ENCODE data around the gene PRND.

Gene PRND

GRCh38 chr20:4684837-4685413 is 36.8 kb upstream of the PRND start:
- Histone ChIP-seq H3K4me2 (ENCODE audit: low read length) (no peak overlapping the region), H4K20me1 (ENCODE audit: insufficient read depth, low read length) (no peaks in the 10 kb centered on the region), H3K9ac (ENCODE audit: low read length) (no peak overlapping the region), H3K9me3 (ENCODE audit: low read length) (no peaks in the 10 kb centered on the region), H3K79me2 (ENCODE audit: insufficient read depth, low read length) (peaks cover 6% of the 10 kb centered on the region), H3K27ac (ENCODE audit: low read depth, low read length, poor library complexity, severe bottlenecking) (no peak overlapping the region), H3K4me3 (ENCODE audit: low read depth, low read length, poor library complexity, severe bottlenecking) (no peak overlapping the region), H3K36me3 (ENCODE audit: insufficient read depth, low read length) (no peaks in the 10 kb centered on the region), H3F3A (ENCODE audit: insufficient read depth, low read length) (no peaks in the 10 kb centered on the region), H3K9me2 (ENCODE audit: low read depth, low read length) (no peaks in the 10 kb centered on the region), H3K27me3 (ENCODE audit: insufficient read depth, low read length) (no peaks in the 10 kb centered on the region), H3K4me1 (ENCODE audit: insufficient read depth, low read length, severe bottlenecking) (peaks cover 32% of the 10 kb centered on the region), H2AFZ (ENCODE audit: low read length) (no peak overlapping the region)
- TF ChIP-seq EZH2 (IDR thresholded peaks at IDR 0.05; ENCODE audit: borderline replicate concordance, low read length) (no peak), CTCF (IDR thresholded peaks at IDR 0.05; ENCODE audit: low read length) (no peak)

- no peak overlapping the region for H3K27ac ChIP-seq (ENCODE audit: low read depth, low read length, poor library complexity, severe bottlenecking)
- TF ChIP-seq EZH2 (IDR thresholded peaks at IDR 0.05; ENCODE audit: borderline replicate concordance, low read length) (no peak), CTCF (IDR thresholded peaks at IDR 0.05; ENCODE audit: low read length) (no peak)
- no peaks in the 10 kb centered on the region for H3K36me3 ChIP-seq (ENCODE audit: insufficient read depth, low read length)
- no peaks in the 10 kb centered on the region for H3K9me3 ChIP-seq (ENCODE audit: low read length)
- H3K9ac ChIP-seq (ENCODE audit: low read length), result peak overlapping the region; percentile 90
- no peaks in the 10 kb centered on the region for H4K20me1 ChIP-seq (ENCODE audit: insufficient read depth, low read length)
- H3K4me1 ChIP-seq (ENCODE audit: insufficient read depth, low read length, severe bottlenecking), result peaks cover 32% of the 10 kb centered on the region
- H3F3A ChIP-seq (ENCODE audit: insufficient read depth, low read length), result no peaks in the 10 kb centered on the region
- H3K27me3 ChIP-seq (ENCODE audit: insufficient read depth, low read length), result no peaks in the 10 kb centered on the region
- H3K9me2 ChIP-seq (ENCODE audit: low read depth, low read length), result no peaks in the 10 kb centered on the region
- peak overlapping the region; percentile 83 for H3K4me2 ChIP-seq (ENCODE audit: low read length)
- peak overlapping the region; percentile 94 for H3K4me3 ChIP-seq (ENCODE audit: low read depth, low read length, poor library complexity, severe bottlenecking)
- H3K79me2 ChIP-seq (ENCODE audit: insufficient read depth, low read length), result peaks cover 6% of the 10 kb centered on the region
- no peak overlapping the region for H2AFZ ChIP-seq (ENCODE audit: low read length)
These were observed 35.8 kb upstream of the PRND start for GRCh38 chr20:4685923-4686221.

GRCh38 chr20:4688305-4688704 is 33.4 kb upstream of the PRND start:
- no peak for TF ChIP-seq CTCF (IDR thresholded peaks at IDR 0.05; ENCODE audit: low read length)
- no peak for TF ChIP-seq EZH2 (IDR thresholded peaks at IDR 0.05; ENCODE audit: borderline replicate concordance, low read length)
- Histone ChIP-seq H3K27me3 (ENCODE audit: insufficient read depth, low read length) (no peaks in the 10 kb centered on the region), H3K36me3 (ENCODE audit: insufficient read depth, low read length) (peaks cover 5% of the 10 kb centered on the region; the same call in 1 of the 2 replicates), H4K20me1 (ENCODE audit: insufficient read depth, low read length) (no peaks in the 10 kb centered on the region), H3K27ac (ENCODE audit: low read depth, low read length, poor library complexity, severe bottlenecking) (no peak overlapping the region), H3K9me2 (ENCODE audit: low read depth, low read length) (no peaks in the 10 kb centered on the region), H3K4me2 (ENCODE audit: low read length) (peak overlapping the region; percentile 83; the same call in 1 of the 2 replicates), H2AFZ (ENCODE audit: low read length) (no peak overlapping the region), H3F3A (ENCODE audit: insufficient read depth, low read length) (no peaks in the 10 kb centered on the region), H3K4me1 (ENCODE audit: insufficient read depth, low read length, severe bottlenecking) (peaks cover 32% of the 10 kb centered on the region), H3K4me3 (ENCODE audit: low read depth, low read length, poor library complexity, severe bottlenecking) (no peak overlapping the region), H3K9me3 (ENCODE audit: low read length) (no peaks in the 10 kb centered on the region), H3K79me2 (ENCODE audit: insufficient read depth, low read length) (peaks cover 6% of the 10 kb centered on the region), H3K9ac (ENCODE audit: low read length) (no peak overlapping the region)
